ENCODE data around the gene GALT.

The GALT gene

DNA sequence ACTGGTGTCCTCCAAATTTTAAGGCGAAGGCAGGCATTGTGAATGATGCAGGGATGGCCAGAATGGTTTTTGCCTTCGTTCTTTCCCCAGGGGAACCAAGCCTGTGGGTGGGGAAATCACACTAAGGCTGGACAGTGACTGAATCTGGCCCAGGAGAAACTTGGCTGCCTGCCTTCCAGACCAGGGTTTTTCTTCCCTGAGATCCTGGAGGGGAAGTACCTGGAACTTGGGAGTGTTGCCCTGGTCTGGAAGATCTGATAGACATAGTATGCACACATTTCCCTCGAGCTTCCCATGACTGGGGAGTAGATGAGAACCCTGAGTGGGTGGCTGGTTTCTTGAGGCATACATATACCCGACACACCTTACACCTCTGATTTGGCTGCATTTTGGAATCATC, 4.8 kb downstream of the GALT start:
- peak overlapping the region; percentile 44 for H3K4me3 ChIP-seq (ENCODE audit: low read depth, low read length)

DNA sequence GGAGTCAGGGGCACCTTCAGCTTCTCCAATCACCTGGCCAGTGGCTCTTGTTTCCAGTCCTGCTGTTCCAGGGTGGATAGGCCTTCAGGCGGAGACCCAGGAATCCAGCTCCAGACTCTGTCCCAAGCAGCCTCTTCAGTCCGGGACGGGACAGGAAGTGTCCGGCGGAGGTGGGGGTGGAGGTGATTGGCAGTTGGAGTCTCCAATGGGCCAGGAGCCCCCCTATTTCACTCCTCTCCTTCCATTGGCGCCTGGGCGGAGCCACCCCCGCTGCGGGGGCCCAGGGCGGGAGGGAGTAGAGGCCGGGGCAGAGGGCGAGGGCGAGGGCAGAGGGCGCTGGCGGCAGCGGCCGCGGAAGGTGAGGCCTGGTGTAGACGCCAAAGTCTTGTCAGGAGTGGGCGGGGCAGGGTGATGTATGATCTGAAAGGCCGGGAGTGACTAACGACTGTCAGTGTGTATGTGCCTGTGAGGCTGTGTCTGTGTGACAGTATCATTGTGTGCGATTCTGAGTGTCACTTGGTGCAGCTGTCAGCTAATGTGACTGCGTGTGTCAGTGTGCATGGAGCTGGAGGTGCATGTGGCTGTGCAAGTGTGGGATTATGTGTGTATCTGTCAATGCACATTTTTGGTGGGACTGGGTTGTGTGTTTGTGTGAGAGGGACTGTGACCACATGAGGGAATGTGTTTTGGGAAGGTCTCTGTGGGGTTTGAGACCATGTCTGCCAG, 5.6 kb downstream of the GALT start, which contains the start of gene IL11RA:
Gene IL11RA, plus strand, starts transcription at position 310 of the 726 bp plus-strand sequence. CDS start 3,033 bp downstream, outside the sequence.
- peak within 1 kb of the TSS; percentile 44 for H3K4me3 ChIP-seq (ENCODE audit: low read depth, low read length)

DNA sequence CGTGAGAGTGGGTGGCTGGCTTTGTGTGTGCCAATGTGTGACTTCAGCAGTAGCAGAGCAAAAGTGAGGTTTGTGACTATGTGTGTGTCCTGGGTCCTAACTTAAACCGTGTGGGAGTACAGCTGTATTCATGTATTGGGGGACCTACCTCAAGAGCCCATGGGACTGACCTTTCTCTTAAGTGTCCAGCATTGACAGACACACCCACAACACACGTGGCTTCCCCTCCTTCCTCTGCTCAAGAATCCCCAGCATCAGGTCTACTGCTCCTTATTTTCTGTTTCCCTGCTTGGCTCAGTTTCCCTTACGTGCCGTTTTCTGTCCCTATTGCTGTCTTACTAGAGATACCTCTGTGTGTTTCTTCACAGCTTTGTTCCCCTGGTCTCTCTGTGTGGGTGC, 6.1 kb downstream of the GALT start:
- H3K4me3 ChIP-seq (ENCODE audit: low read depth, low read length), result no peak overlapping the region

DNA sequence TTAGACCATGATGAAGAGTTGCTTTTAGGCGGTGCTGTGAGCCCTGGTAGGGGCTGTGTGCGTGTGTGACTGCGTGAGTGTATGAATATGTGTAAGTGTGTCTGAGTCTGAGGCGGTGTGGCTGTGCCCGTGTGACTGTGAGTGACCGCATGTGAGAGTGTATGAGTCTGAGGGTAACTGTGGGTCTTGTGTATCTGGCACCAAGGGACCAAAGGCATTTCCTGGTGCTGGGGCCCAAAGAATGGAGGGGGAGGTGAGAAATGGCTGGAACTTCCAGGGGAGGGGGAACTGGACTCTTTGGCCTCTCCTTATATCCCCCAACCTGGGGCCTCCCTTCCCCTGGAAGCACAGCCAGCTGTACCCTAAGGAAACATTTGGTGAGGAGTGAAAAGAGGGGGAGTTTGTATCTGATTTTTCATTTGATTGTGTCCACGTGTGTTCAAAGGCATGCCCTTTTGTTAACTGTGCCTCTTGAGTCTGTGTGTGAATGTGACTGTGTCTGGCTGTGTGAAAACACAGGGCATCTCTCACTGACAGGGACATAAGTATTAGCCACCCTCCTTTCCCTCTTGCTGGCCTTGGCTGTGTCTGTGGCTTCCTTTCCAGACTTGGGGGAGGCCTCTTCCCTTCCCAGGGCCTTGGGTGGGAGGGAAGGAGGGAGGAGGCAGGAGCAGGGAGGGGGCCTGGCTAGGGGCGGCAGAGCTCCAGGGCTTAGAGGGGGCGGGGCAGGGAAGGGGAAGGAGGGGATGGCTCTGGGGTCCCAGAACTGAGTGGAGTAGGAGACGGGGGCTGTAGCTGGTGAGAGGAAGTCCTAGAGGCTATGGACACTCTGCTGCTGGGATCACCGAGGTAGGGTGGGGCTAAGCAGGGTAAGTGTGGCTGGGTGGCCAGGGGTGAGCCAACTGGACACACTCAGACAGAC, 6.9 kb downstream of the GALT start:
- no peak overlapping the region for H3K4me3 ChIP-seq (ENCODE audit: low read depth, low read length)

DNA sequence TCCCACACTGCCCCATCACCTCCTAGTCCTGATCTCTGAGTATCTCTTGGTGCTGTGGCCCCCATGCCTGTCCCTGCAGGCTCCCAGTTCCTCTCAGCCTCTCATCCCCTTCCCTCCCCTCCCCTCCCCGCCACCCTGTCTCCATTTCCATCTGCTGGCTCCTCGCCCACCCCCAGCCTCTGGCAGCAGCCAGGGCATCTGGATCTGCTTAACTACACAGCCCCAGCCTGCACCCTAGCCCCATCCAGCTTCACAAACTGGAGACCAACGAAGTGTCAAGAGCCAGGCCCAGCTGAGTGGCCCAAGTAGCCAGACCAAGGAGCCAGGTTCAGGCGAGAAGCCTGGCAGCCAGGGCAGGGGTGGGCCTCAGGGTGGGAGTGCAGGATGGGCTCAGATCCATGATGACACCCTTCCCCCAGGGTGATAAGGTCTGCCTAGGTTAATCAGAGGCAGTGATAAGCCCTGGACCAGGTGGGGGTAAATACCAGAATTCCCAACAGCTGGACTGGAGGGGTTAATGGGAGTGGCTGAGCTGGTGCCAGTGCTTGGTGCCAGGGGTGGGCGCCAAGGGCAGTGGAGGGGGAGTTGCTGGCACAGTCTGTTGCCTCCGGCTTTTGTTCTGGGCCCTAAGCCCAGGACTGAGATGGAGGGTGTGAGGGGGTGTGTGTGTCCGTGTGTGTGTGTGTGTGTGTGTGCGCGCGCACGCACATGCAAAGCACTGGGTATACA, 8.0 kb downstream of the GALT start:
- no peak overlapping the region for H3K4me3 ChIP-seq (ENCODE audit: low read depth, low read length)

DNA sequence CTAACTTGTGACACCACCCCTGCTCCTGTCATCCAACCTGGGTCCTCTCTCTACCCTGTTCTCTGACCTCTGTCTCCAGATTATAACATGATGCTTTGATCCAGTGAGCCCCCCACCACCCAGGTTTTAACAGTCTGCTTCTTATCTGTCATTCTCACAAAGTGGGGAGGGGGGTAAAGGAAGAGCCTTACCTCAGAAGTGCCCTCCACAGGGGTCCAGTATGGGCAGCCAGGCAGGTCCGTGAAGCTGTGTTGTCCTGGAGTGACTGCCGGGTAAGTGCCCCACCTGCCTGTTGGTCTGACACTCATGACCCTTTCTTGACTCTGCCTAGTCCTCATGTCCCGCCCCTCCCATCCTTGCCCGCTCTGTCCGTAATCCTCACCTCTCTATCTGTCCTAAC, 8.9 kb downstream of the GALT start:
- H3K4me3 ChIP-seq (ENCODE audit: low read depth, low read length), result no peak overlapping the region

DNA sequence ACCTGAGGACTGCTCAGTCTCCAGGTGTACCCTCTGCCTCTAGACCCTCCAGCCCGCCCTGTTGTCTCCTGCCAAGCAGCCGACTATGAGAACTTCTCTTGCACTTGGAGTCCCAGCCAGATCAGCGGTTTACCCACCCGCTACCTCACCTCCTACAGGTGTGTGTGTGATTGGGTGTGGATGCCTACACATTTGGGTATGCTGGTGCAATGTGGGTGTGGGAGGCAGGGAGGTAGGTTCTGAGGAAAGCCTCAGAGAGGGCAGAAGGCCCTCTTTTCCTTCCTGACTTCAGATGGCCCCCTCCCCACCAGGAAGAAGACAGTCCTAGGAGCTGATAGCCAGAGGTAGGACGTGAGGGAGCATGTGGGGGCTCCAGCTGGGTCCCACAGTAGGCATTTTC, 10.5 kb downstream of the GALT start:
- H3K4me3 ChIP-seq (ENCODE audit: low read depth, low read length), result no peak overlapping the region

DNA sequence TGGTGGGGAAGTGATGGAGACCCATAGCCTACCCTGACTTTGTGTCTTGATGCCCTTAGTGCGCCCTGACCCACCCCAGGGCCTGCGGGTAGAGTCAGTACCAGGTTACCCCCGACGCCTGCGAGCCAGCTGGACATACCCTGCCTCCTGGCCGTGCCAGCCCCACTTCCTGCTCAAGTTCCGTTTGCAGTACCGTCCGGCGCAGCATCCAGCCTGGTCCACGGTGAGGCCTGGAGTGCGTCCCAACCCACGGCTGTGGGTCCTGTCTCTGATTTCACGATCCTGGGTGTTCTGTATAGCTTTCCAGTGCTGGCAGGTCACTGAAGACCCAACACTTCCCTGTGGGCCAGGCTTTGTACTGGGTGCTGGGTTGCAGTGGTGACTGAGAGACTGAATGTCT, 12.0 kb downstream of the GALT start:
- H3K4me3 ChIP-seq (ENCODE audit: low read depth, low read length), result no peak overlapping the region

DNA sequence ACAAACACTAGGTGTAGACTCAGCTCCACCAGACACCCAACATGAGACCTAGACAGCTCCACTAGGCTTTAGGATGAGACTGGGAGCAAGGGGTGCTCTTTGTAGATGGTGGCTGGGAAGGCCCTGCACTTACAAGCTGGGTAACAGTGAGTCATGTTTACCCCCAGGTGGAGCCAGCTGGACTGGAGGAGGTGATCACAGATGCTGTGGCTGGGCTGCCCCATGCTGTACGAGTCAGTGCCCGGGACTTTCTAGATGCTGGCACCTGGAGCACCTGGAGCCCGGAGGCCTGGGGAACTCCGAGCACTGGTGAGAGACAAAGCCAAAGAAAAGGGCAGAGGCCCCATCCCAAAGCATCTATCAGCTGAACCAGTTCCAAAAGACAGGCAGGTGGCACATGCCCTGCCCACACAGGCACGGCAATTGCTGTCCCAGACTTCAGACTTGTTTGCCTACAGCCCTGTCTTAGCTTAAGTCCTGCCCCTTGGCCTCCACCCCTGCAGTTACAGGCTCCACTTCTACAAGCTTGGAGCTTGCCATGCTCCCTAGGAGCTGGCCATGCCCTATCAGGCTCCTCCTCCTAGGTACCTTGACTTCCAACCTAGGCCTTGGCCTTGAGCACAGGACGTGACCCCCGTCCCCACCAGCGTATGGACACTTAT, 13.2 kb downstream of the GALT start:
- H3K4me3 ChIP-seq (ENCODE audit: low read depth, low read length), result no peak overlapping the region

DNA sequence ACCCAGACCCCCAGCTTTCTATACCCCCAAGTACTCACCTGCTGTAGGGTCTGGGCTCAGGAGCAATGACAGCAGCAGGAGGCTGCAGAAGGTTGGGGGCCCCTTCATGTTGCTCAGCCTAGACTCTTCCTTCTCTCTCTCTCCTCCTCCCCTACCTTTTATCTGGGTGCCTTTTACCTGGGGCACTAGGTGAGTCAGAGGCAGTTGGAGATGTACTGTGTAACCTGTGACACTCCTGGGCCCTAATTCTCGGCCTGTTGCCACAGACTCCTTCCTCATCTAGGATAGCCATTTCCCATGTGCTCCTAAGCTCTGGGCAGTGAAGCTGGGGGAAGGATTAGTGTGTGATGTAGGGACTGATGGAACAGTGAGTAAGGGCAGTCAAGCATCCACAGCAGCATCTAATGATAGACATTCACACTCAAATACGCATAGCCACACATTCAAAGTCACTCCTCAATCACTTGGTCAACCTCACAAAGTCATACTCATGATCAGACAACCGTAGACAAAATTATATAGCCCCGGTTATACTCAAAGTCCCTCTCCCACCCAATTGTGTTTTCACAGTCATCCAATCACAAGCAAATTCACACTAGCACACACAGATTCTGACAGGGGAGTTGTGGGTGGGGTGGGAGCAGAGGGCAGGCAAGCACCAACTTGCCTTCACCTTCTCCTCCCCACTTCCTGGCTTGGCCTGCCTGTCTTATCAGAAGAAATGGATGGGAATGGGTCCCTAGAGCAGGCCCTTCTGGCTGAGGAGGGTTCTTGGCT, 16.2 kb downstream of the GALT start, which contains the start of gene CCL27:
Gene CCL27, minus strand, starts transcription at position 132 of the 777 bp plus-strand sequence. Its CDS starts 24 bp downstream, at position 108.
- H3K4me3 ChIP-seq (ENCODE audit: low read depth, low read length), result no peak within 1 kb of the TSS

DNA sequence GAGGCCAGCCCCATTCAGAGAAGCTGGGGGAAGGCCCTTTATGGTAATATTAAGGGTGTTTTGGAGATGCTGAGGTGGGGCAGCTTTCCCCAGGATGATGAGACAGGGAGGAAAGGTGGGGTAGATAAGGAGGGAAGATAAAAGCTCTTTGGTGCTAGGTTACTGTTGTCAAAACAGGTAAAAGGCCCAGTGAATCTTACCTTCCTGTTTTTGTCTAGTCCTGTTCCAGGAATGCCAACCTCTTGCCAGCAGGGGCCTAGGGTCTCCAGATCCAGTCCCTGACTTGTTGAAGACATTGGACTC, 16.8 kb downstream of the GALT start:
- H3K4me3 ChIP-seq (ENCODE audit: low read depth, low read length), result no peak overlapping the region

DNA sequence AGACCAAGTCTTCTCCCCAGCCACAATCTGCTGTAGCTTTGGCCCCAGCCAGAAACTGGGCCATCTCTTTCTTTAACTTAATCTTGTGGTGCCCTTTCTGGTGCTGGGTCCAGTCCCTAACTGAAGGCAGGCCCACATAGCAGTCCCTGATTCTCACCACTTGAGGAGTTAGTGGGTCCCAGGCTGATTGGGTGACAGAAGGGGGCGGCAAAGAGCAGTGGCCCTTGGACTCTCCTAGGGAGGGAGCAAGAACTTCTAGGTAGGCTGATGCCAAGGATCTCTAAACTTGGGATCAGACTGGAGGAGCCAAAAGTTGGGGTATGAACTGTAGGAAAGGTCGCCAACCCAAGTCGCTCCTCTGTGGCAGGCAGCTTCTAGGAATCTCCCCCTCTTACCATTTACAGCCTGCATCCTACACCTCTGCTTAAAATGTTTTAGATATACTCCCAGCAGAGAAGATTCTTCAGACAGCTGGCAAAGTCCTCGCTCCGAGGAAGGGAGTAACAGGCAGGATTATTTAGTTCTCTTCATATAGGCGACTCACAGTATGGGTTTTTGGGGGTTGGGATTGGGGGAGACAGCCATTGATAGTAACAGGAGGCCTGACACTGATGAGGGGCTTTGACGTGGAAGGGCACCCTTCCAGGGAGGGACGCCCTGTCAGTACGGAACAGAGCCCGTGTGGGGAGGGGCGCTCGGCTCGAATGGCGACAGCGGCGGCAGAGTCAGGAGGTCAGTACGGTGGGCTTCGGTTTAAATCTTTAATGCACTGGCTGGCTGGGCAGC, 18.0 kb downstream of the GALT start:
- H3K4me3 ChIP-seq (ENCODE audit: low read depth, low read length), result peak overlapping the region; percentile 58

DNA sequence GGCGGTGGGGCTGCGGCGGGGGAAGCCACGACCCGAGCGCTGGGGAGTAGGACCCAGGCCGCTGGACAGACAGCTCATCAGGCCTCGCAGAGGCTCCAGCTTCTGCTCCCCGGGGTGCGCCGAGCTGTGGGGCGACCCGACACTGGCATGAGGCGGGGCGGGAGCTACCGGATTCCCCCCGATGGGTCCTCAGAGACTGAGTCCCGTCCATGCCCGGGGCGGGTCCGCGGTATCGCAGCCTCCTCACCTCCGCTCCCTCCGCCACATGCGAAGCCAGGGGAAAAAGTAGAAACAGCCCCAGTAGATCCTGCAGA, 18.5 kb downstream of the GALT start:
- peak overlapping the region; percentile 58 for H3K4me3 ChIP-seq (ENCODE audit: low read depth, low read length)

DNA sequence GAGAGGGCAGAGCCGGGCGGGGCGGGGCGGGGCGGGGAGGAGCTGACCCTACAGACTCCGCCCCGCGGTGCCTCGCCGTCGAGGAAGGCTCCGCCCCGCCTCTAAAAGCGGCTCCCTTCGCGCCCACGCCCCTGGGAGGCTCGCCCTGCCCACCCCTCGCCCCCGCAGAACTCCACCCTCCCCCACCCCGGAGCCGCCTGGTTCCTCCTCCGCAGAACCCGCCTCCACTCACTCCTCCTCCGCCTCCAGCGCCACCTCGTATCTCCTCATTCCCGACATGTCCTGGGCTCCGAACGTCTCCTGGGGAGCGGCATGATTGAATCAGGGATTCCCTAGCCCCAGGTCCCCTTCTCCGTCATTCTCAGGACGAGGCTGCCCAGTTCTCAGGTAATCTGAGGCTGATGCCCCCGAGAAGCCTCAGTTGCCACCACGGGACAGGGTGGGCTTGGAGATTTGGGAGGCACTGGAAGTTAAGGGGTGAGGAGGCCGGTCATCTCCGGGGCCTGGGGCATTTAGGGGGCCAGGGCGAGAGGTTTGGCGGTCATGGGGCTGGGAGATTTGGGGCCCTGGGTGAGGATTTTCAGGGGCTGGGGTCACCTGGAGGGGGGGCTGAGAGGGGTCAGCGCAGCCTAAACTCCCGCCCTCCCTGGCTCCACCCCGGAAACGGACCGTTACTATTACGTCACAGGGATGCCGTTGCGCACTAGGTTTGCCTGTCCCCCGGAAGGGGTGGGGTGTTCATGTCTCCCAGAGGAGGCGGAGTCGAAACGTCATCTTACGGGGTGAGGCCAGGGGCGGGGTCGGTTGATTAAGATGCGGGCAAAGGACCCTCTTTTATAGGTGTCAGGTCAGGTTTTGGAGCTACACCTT, 19.1 kb downstream of the GALT start:
- H3K4me3 ChIP-seq (ENCODE audit: low read depth, low read length), result peak overlapping the region; percentile 76

DNA sequence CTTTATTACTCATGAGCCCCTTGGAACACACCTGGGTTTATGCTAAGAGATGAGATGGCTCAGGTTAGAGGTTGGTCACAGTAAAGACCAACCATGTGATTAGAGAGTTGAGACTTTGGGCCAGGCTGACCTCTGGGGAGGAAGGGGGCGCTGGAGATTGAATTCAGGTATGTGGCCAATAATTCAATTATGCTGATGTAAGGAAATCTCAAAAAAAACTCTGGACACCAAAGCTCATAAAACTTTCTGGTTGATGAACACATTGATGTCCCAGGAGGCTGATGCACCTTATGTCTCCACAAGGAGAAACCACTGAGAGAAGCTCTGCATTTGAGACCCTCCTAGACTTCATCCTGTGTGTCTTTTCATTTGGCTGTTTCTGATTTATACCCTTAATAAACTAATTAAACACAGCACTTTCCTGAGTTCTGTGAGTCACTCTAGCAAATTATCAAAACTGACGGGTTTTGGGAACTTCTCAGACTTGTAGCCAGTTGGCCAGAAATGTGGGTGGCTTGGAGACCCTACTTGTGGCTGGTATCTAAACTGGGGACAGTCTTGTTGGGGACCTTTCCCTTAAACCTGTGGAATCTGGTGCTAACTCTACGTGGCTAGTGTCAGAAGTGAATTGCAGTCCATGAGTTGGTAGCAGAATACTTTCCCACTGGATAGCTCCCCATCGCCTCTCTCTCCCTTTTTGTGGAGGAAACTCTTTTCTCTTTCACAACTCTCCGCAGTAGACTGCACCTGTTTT, 23.5 kb downstream of the GALT start:
- H3K4me3 ChIP-seq (ENCODE audit: low read depth, low read length), result no peak overlapping the region

DNA sequence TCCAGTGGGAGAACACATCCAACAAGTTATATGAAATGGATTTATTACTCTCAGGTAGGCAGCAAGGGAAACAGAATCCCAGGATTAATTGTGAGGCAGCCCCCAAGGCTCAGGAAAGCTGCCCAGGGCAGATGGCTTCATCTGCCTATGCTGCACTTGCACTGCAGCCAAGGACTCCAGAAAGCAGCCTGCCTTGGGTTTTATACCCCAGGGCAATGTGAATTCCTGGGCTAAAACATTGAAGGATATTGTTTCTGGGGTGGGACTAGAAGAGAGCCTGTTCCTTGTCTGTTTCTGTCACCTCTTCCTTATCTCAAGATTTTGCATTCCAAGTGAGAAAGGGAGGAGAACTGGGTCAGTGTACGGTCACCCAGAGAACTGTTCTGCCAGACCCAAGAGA, 24.8 kb downstream of the GALT start:
- H3K4me3 ChIP-seq (ENCODE audit: low read depth, low read length), result no peak overlapping the region

DNA sequence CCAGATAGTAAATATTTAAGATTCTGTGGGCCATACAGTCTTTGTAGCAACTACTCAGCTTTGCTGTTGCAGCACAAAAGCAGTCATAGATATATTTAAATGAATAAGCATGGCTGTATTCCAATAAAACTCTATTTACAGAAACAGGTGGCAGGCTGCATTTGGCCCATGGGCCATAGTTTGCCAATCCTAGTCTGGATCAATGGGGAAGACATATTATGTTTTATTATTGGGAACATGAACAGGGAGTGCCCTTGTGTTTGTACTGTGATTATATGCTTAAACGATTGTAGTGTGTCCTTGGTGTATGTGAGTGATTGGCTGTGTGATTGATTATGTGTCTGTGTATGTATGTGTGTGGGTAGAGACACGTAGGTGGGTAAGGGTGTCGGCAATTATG, 28.0 kb downstream of the GALT start:
- H3K4me3 ChIP-seq (ENCODE audit: low read depth, low read length), result no peak overlapping the region

All from iPS-11a (cell line).